Osteoblast (primary cell): ENCODE data around the gene SHB. TPM values are rescaled to one million over a fixed set of nuclear protein-coding genes. Genes with fewer than 3 reads are reported as not detected.
"Not testable (repeated sequence)": the region's sequence is repeated elsewhere in the genome, so short reads cannot be mapped to it uniquely, and the experiment has no call there.

Experiments used
- DNase-seq: peaks from one replicate; pipeline ENCODE4 v3.0.0; 2011; ENCODE audit warnings: low spot score, mixed read lengths; ENCODE audit not compliant: insufficient read length; ENCODE audit errors: missing footprints
- H2AFZ ChIP-seq: 2 replicates; pipeline ENCODE4 v1.6.0; 2011; ENCODE audit warnings: mild to moderate bottlenecking, low read length
- H3K27ac ChIP-seq: 2 replicates; pipeline ENCODE4 v1.5.1; 2011; ENCODE audit warnings: mild to moderate bottlenecking, low read depth, low read length, moderate library complexity
- H3K27me3 ChIP-seq: 2 replicates; pipeline ENCODE4 v1.6.0; 2012; ENCODE audit warnings: mild to moderate bottlenecking, control low read depth, inconsistent platforms, low read length, moderate library complexity; ENCODE audit not compliant: insufficient read depth
- H3K36me3 ChIP-seq: 2 replicates; pipeline ENCODE4 v1.5.1; 2011; ENCODE audit warnings: mild to moderate bottlenecking, low read length, control low read depth, moderate library complexity; ENCODE audit not compliant: insufficient read depth
- H3K4me1 ChIP-seq: 2 replicates; pipeline ENCODE4 v1.5.1; 2011; ENCODE audit warnings: mild to moderate bottlenecking, low read length, control low read depth, moderate library complexity; ENCODE audit not compliant: insufficient read depth
- H3K4me2 ChIP-seq: 2 replicates; pipeline ENCODE4 v1.6.0; 2011; ENCODE audit warnings: mild to moderate bottlenecking, low read length; ENCODE audit not compliant: insufficient read depth
- H3K4me3 ChIP-seq: fragments of 200-600 bp; sonication (generic); 3 replicates; pipeline ENCODE4 v1.5.1; 2012; ENCODE audit warnings: mild to moderate bottlenecking, low read length, inconsistent platforms; ENCODE audit not compliant: insufficient read depth
- H3K79me2 ChIP-seq: 2 replicates; pipeline ENCODE4 v1.6.0; 2012; ENCODE audit warnings: mild to moderate bottlenecking, low read length, control low read depth, inconsistent platforms; ENCODE audit not compliant: insufficient read depth
- H3K9me3 ChIP-seq: 2 replicates; pipeline ENCODE4 v1.5.1; 2011; ENCODE audit warnings: low read depth, low read length, control low read depth
- H4K20me1 ChIP-seq: 2 replicates; pipeline ENCODE4 v1.6.0; 2012; ENCODE audit warnings: mild to moderate bottlenecking, low read length, control low read depth; ENCODE audit not compliant: insufficient read depth
- total RNA-seq: library from RNA; depleted of rRNA; stranded (reverse); fragments of >200 nt; gene quantifications from 2 replicates; pipeline ENCODE4 v1.2.3, GENCODE V29; 2012
- TF ChIP-seq, protein P1 (sequence below): IDR thresholded peaks from 2 replicates; pipeline ENCODE4 v1.5.1; 2011; ENCODE audit warnings: mild to moderate bottlenecking, low read depth, low read length, moderate library complexity; ENCODE audit errors: extremely low read depth

SHB gene
- total RNA-seq, 1 donor = 9.4 TPM

DNA sequence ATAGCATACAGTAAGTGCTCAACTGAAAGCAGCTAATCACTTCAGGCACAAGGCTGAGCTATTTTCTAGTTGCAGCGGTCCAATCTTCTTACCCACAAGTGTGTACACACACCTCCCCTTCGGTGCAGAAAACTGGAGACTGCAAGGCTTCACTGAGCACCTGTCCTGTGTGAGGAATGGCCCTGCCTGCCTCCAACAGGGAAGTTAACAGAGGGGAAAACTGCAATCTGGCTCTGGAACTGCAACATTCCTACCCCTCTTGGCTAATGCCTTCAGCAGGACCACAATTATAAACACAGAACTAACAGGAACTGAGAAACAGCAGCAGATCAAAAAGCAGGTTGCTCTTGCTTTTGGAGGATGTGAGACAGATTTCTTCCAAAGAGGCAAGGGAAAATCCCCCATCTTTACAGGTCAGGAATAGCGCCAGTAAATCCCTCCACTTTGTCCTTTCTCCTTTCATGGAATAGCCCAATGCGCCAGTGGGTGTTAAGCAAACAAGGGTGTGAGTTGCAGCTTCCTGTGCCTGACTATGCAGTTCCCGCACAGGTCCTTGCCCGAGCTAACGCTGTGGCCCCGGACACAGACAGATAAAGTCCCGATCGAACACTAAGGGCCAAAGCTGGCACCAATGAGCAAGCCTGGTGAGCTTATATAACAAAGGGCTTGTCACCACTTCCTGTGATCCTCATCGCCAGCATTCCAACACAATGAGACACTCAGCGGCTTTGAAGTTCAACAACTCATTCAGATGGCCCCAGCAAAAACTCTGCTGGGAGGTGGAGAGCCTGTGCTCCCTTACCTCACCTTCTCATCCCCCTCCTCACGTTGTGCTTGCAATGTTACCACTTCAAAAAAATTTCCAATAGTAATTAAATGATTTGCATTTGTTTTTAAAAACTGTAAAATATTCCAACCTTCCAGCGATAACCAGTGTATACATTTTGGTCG lies 21.5 kb downstream of the SHB start:
- Histone ChIP-seq H3K4me3 (peak overlapping the region; percentile 51), H3K27ac (peak overlapping the region; percentile 91), H3K4me1 (peaks cover 34% of the 10 kb centered on the region), H3K79me2 (peaks cover 65% of the 10 kb centered on the region), H3K27me3 (no peaks in the 10 kb centered on the region), H3K4me2 (peak overlapping the region; percentile 75), H2AFZ (no peak overlapping the region), H4K20me1 (peaks cover 12% of the 10 kb centered on the region), H3K36me3 (peaks cover 3% of the 10 kb centered on the region), H3K9me3 (no peaks in the 10 kb centered on the region)
- peak; percentile 92 for DNase-seq
- TF ChIP-seq, protein P1, sequence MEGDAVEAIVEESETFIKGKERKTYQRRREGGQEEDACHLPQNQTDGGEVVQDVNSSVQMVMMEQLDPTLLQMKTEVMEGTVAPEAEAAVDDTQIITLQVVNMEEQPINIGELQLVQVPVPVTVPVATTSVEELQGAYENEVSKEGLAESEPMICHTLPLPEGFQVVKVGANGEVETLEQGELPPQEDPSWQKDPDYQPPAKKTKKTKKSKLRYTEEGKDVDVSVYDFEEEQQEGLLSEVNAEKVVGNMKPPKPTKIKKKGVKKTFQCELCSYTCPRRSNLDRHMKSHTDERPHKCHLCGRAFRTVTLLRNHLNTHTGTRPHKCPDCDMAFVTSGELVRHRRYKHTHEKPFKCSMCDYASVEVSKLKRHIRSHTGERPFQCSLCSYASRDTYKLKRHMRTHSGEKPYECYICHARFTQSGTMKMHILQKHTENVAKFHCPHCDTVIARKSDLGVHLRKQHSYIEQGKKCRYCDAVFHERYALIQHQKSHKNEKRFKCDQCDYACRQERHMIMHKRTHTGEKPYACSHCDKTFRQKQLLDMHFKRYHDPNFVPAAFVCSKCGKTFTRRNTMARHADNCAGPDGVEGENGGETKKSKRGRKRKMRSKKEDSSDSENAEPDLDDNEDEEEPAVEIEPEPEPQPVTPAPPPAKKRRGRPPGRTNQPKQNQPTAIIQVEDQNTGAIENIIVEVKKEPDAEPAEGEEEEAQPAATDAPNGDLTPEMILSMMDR = no peak

DNA sequence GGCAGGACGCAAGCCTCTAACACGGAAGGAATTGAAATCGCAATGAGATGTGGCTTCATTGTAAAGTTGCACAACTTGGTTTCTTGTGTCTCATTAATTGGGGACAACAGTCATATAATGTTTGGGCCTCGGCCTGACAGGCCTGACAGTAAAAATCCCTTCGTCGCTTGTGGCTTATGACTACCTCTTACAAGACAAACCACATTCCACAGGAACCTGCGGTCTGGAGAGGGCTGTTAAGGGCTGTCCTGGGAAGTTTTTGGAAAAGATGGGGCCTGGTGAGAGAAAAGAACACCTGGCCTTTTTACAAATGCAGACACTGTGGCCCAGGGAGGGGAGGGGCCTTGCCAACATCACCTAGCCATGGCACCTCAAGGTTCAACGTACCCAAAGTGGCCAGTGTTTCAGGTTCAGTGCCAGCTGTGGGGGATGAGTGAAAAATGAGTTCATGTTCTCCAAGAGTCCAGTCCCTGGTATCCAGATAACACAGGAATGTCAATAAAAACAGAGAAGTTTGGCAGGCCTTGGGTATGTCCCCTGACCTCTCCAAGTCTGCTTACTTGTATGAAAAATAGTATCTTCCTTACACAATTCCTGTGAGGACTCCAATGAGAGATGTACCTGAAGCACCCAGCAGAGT lies 22.2 kb downstream of the SHB start:
- Histone ChIP-seq H3K27ac (peak overlapping the region; percentile 91), H3K4me3 (peak overlapping the region; percentile 51), H4K20me1 (peaks cover 12% of the 10 kb centered on the region), H3K4me2 (peak overlapping the region; percentile 75), H3K4me1 (peaks cover 34% of the 10 kb centered on the region), H3K9me3 (no peaks in the 10 kb centered on the region), H2AFZ (no peak overlapping the region), H3K27me3 (no peaks in the 10 kb centered on the region), H3K36me3 (peaks cover 3% of the 10 kb centered on the region), H3K79me2 (peaks cover 64% of the 10 kb centered on the region)
- peak; percentile 91 for DNase-seq
- TF ChIP-seq, protein P1 = no peak

DNA sequence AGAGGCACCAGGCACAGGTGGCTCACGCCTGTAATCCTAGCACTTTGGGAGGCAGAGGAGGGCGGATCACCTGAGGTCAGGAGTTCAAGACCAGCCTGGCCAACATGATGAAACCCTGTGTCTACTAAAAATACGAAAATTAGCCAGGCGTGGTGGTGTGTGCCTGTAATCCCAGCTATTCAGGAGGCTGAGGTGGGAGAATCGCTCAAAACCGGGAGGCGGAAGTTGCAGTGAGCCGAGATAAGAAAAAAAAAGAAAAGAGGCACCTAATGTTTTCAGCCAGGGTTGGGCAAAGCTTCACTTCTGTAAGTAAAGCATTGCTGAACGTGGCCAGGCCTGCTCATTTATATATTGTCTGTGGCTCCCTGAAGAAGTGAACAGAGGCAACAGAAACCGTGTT lies 23.1 kb downstream of the SHB start:
- not testable (repeated sequence) for H3K4me3 ChIP-seq, H3K4me2 ChIP-seq, H3K27me3 ChIP-seq, H3K9me3 ChIP-seq, DNase-seq, H3K36me3 ChIP-seq, H2AFZ ChIP-seq
- Histone ChIP-seq H3K79me2 (peaks cover 66% of the 10 kb centered on the region), H4K20me1 (peaks cover 15% of the 10 kb centered on the region), H3K4me1 (peaks cover 34% of the 10 kb centered on the region), H3K27ac (peak overlapping the region; percentile 91)

DNA sequence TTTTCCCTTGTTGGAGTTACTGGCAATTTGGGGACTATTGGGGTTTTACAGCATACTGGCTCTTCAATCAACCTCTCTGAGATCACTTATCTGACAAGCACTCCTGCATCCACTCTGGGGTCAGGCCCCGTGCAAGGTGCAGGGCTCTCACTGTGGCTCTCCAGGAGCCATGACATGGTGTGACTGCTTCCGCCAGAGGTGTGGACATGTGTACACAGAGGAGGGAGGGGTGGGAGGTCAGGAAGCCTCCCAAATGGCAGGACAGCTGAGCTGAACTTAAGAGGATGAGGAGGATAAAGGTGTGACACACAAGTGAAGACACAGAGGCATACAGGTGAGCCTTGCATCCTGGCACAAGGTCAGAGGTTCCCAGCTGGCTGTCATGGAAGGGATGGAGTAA lies 24.3 kb downstream of the SHB start:
- H3K4me1 ChIP-seq = peaks cover 38% of the 10 kb centered on the region
- no peak overlapping the region for H3K27ac ChIP-seq
- H3K4me3 ChIP-seq = no peak overlapping the region
- no peaks in the 10 kb centered on the region for H3K27me3 ChIP-seq
- peaks cover 71% of the 10 kb centered on the region for H3K79me2 ChIP-seq
- no peak overlapping the region for H2AFZ ChIP-seq
- TF ChIP-seq, protein P1 = no peak
- no peaks in the 10 kb centered on the region for H3K9me3 ChIP-seq
- H3K36me3 ChIP-seq = no peaks in the 10 kb centered on the region
- H4K20me1 ChIP-seq = peaks cover 15% of the 10 kb centered on the region
- no peak for DNase-seq
- no peak overlapping the region for H3K4me2 ChIP-seq
